K562 (cell line): ENCODE measurements around the gene CD37.

ENCODE experiments used
- ATF3 ChIP-seq, 2 experiments: fragments of 450-650 bp in 1 of 2; sonication (generic) in 1 of 2; formaldehyde crosslinking in 1 of 2; IDR thresholded peaks in 1 of 2; conservative IDR thresholded peaks in 1 of 2; 2 replicates each; pipeline versions ENCODE4 v1.6.1 to v1.8.1; 2016 to 2023; ENCODE audit warnings: mild to moderate bottlenecking in 2 of 2, moderate library complexity in 2 of 2, inconsistent platforms in 1 of 2, missing genetic modification reagents in 1 of 2
- BCLAF1 ChIP-seq, 2 experiments: fragments of 450-650 bp in 1 of 2; IDR thresholded peaks; 2 replicates each; pipeline ENCODE4 v1.6.1; 2011 to 2017; ENCODE audit warnings: low read depth in 2 of 2, antibody characterized with exemption in 1 of 2, borderline replicate concordance in 1 of 2, low read length in 1 of 2, mild to moderate bottlenecking in 1 of 2, mixed read lengths in 1 of 2; ENCODE audit not compliant: control insufficient read depth in 1 of 2
- CTCF ChIP-seq, 3 experiments: IDR thresholded peaks in 2 of 3; conservative IDR thresholded peaks in 1 of 3; 2 replicates each; pipeline ENCODE4 v1.5.1; 2011 to 2012; ENCODE audit warnings: low read length in 3 of 3, mild to moderate bottlenecking in 3 of 3, control low read depth in 2 of 3, improper control_type of control experiment in 1 of 3, inconsistent platforms in 1 of 3, low read depth in 1 of 3, mixed read lengths in 1 of 3, moderate library complexity in 1 of 3; ENCODE audit not compliant: insufficient read depth in 2 of 3
- EHMT2 ChIP-seq: fragments of 450-650 bp; IDR thresholded peaks from 2 replicates; pipeline ENCODE4 v1.6.1; 2018; ENCODE audit warnings: antibody characterized with exemption
- HDAC2 ChIP-seq: fragments of 450-650 bp; IDR thresholded peaks from 2 replicates; pipeline ENCODE4 v1.6.1; 2016; ENCODE audit warnings: mild to moderate bottlenecking
- MAX ChIP-seq: sonication (generic); formaldehyde crosslinking; IDR thresholded peaks from 2 replicates; pipeline ENCODE4 v1.9.0; 2022; ENCODE audit warnings: mild to moderate bottlenecking, missing genetic modification reagents
- RFX5 ChIP-seq: IDR thresholded peaks from 2 replicates; pipeline ENCODE4 v1.6.1; 2011; ENCODE audit warnings: low read depth, mild to moderate bottlenecking, improper control_type of control experiment, low read length
- YBX1 ChIP-seq: fragments of 450-650 bp; IDR thresholded peaks from 2 replicates; pipeline ENCODE4 v1.7.1; 2016; ENCODE audit warnings: mild to moderate bottlenecking
- ZSCAN29 ChIP-seq: fragments of 450-650 bp; IDR thresholded peaks from 2 replicates; pipeline ENCODE4 v1.6.1; 2017
- TF ChIP-seq, protein P1 (sequence below): fragments of 450-650 bp; IDR thresholded peaks from 2 replicates; pipeline ENCODE4 v1.7.0; 2016; ENCODE audit warnings: borderline replicate concordance
- TF ChIP-seq, protein P2 (sequence below): sonication (generic); formaldehyde crosslinking; IDR thresholded peaks from 2 replicates; pipeline ENCODE4 v1.8.0; 2022; ENCODE audit warnings: mild to moderate bottlenecking, missing genetic modification reagents

GRCh38 chr19:49342291-49342721, 7.1 kb downstream of the CD37 start:
- no peak for TF ChIP-seq RFX5
- TF ChIP-seq CTCF (IDR thresholded peaks at IDR 0.05 in 2 of 3, conservative IDR thresholded peaks at IDR 0.05 in 1 of 3; ENCODE audit: insufficient read depth in 2 of 3, low read depth in 1 of 3, low read length in 3 of 3) = no peak
- TF ChIP-seq, protein P1, sequence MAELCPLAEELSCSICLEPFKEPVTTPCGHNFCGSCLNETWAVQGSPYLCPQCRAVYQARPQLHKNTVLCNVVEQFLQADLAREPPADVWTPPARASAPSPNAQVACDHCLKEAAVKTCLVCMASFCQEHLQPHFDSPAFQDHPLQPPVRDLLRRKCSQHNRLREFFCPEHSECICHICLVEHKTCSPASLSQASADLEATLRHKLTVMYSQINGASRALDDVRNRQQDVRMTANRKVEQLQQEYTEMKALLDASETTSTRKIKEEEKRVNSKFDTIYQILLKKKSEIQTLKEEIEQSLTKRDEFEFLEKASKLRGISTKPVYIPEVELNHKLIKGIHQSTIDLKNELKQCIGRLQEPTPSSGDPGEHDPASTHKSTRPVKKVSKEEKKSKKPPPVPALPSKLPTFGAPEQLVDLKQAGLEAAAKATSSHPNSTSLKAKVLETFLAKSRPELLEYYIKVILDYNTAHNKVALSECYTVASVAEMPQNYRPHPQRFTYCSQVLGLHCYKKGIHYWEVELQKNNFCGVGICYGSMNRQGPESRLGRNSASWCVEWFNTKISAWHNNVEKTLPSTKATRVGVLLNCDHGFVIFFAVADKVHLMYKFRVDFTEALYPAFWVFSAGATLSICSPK = no peak
- no peak for TF ChIP-seq ZSCAN29
- no peak for TF ChIP-seq YBX1
- TF ChIP-seq, protein P2, sequence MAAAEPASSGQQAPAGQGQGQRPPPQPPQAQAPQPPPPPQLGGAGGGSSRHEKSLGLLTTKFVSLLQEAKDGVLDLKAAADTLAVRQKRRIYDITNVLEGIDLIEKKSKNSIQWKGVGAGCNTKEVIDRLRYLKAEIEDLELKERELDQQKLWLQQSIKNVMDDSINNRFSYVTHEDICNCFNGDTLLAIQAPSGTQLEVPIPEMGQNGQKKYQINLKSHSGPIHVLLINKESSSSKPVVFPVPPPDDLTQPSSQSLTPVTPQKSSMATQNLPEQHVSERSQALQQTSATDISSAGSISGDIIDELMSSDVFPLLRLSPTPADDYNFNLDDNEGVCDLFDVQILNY (CRISPR knock-in tag) = no peak
- no peak for TF ChIP-seq MAX (CRISPR knock-in tag)
- TF ChIP-seq HDAC2 = no peak
- no peak for TF ChIP-seq BCLAF1 (IDR thresholded peaks at IDR 0.05; ENCODE audit: borderline replicate concordance in 1 of 2, control insufficient read depth in 1 of 2, low read depth in 2 of 2, low read length in 1 of 2)
- no peak for TF ChIP-seq ATF3 (IDR thresholded peaks at IDR 0.05)
- TF ChIP-seq ATF3 (CRISPR knock-in tag; conservative IDR thresholded peaks at IDR 0.05) = no peak
- no peak for TF ChIP-seq EHMT2
